ENCODE results near the gene IMMP2L. TPM values are rescaled to one million over a fixed set of nuclear protein-coding genes. Genes with fewer than 3 reads are reported as not detected.

The IMMP2L gene
- total and polyA plus RNA-seq, 2 of the 8 experiments (the other 6 are each of a cell fraction or from before 2014, with no cell fraction given) = 2.3 to 10.1 TPM

GRCh38 chr7:110948280-110948679 is 614.0 kb downstream of the IMMP2L start:
- H3K9me3 ChIP-seq (ENCODE audit: insufficient read depth in 2 of 2, low read depth in 1 of 2, low read length in 1 of 2) = no peaks in the 10 kb centered on the region
- H3K23ac ChIP-seq (ENCODE audit: insufficient read length) = no peak overlapping the region
- H2BK15ac ChIP-seq (ENCODE audit: low read length) = no peak overlapping the region
- no peak overlapping the region for H4K5ac ChIP-seq (ENCODE audit: insufficient read length, low read depth, low read length)
- H3K4me2 ChIP-seq (ENCODE audit: insufficient read depth in 1 of 2, low read depth in 2 of 2, low read length in 2 of 2) = no peak overlapping the region
- CTCF ChIA-PET (ENCODE audit: partially characterized antibody) = interaction anchor here (1.0 to 1.2 kb wide), 2 partner anchors 9 to 10 kb away, joined by 5 read pairs; no protein-coding TSS in a partner anchor
- no peak overlapping the region for H3K14ac ChIP-seq (ENCODE audit: insufficient read length)
- H2AFZ ChIP-seq (ENCODE audit: low read length) = no peak overlapping the region
- H3K79me2 ChIP-seq (ENCODE audit: control insufficient read depth in 1 of 2, insufficient read depth in 2 of 2, low read length in 2 of 2) = no peaks in the 10 kb centered on the region
- no peak overlapping the region for H4K8ac ChIP-seq (ENCODE audit: extremely low read depth, insufficient read depth, low read length)
- H4K20me1 ChIP-seq (replicated peaks in 1 of 2; ENCODE audit: control insufficient read depth in 1 of 2, insufficient read depth in 2 of 2, low read length in 2 of 2) = no peaks in the 10 kb centered on the region
- H3K27me3 ChIP-seq (replicated peaks in 1 of 4; ENCODE audit: control insufficient read depth in 3 of 4, extremely low read depth in 1 of 4, insufficient read depth in 3 of 4, low read length in 3 of 4) = peaks cover 0 to 2% (median 0%) of the 10 kb centered on the region in 4 experiments; a peak in 1 of 7 replicates
- FAIRE-seq = no peak
- no peak overlapping the region for H3K27ac ChIP-seq (ENCODE audit: low read depth, low read length)
- no peaks in the 10 kb centered on the region for H3K23me2 ChIP-seq (ENCODE audit: low read depth, low read length)
- no peak overlapping the region for H3K56ac ChIP-seq (replicated peaks; ENCODE audit: insufficient read length, low read depth, low read length)
- H4K91ac ChIP-seq (replicated peaks; ENCODE audit: insufficient read length, low read length) = no peak overlapping the region
- POLR2A ChIA-PET (ENCODE audit: partially characterized antibody) = interaction anchor here (0.9 kb wide), 1 partner anchor 9 kb away, joined by 4 read pairs; no protein-coding TSS in a partner anchor
- H2AK5ac ChIP-seq (ENCODE audit: low read depth, low read length) = no peak overlapping the region
- no peak overlapping the region for H3K4ac ChIP-seq (replicated peaks; ENCODE audit: insufficient read length, low read depth, low read length)
- no peaks in the 10 kb centered on the region for H3K36me3 ChIP-seq (ENCODE audit: control insufficient read depth in 2 of 4, insufficient read depth in 4 of 4, low read length in 3 of 4)
- H3K9ac ChIP-seq (replicated peaks in 1 of 4; ENCODE audit: extremely low read depth in 1 of 4, low read depth in 3 of 4, low read length in 3 of 4) = no peak overlapping the region
- H3K18ac ChIP-seq (ENCODE audit: extremely low read depth, low read length) = no peak overlapping the region
- no peak overlapping the region for H2BK12ac ChIP-seq (ENCODE audit: low read depth, low read length)
- DNase-seq (ENCODE audit: low read depth in 1 of 2, low spot score in 2 of 2) = no peak
- H3K79me1 ChIP-seq (ENCODE audit: low read depth, low read length) = no peaks in the 10 kb centered on the region
- H2BK5ac ChIP-seq (ENCODE audit: low read depth, low read length) = no peak overlapping the region
- H2BK120ac ChIP-seq (replicated peaks; ENCODE audit: low read depth, low read length) = no peak overlapping the region
- no peak overlapping the region for H3K4me3 ChIP-seq (ENCODE audit: extremely low read depth in 1 of 4, insufficient read depth in 2 of 4, low read depth in 3 of 4, low read length in 4 of 4)
- H2BK20ac ChIP-seq (ENCODE audit: low read length) = no peak overlapping the region
- peaks cover 0 to 8% (median 4%) of the 10 kb centered on the region in 4 experiments; a peak in 5 of 7 replicates for H3K4me1 ChIP-seq (replicated peaks in 1 of 4; ENCODE audit: control insufficient read depth in 3 of 4, insufficient read depth in 4 of 4, low read length in 3 of 4)
- TF ChIP-seq E2F6 (IDR thresholded peaks at IDR 0.05) (no peak), POLR2A (IDR thresholded peaks at IDR 0.05; ENCODE audit: control extremely low read depth in 1 of 2, low read depth in 2 of 2, low read length in 2 of 2) (no peak), CEBPB (IDR thresholded peaks at IDR 0.05; ENCODE audit: low read depth, low read length) (no peak), ATF2 (IDR thresholded peaks at IDR 0.05; ENCODE audit: low read length) (no peak), TAF7 (optimal IDR thresholded peaks at IDR 0.05; ENCODE audit: borderline replicate concordance, low read depth, low read length) (no peak), POLR2AphosphoS5 (IDR thresholded peaks at IDR 0.05; ENCODE audit: low read depth, low read length) (no peak), SP2 (IDR thresholded peaks at IDR 0.05; ENCODE audit: low read length) (no peak), SUZ12 (IDR thresholded peaks at IDR 0.05; ENCODE audit: low read length) (no peak), KDM4A (IDR thresholded peaks at IDR 0.05; ENCODE audit: low read depth, low read length, severe bottlenecking) (no peak), KDM1A (IDR thresholded peaks at IDR 0.05; ENCODE audit: borderline replicate concordance, low read length) (no peak), TBP (IDR thresholded peaks at IDR 0.05; ENCODE audit: low read depth, low read length) (no peak), NRF1 (IDR thresholded peaks at IDR 0.05; ENCODE audit: low read depth, low read length) (no peak)

Data from H1 (cell line).